Parathyroid adenoma (tissue), 2 donors: Measurements from ENCODE around the gene ZXDB.
"Not testable (repeated sequence)": the region's sequence is repeated elsewhere in the genome, so short reads cannot be mapped to it uniquely, and the experiment has no call there.

Source experiments
- H2AFZ ChIP-seq: fragments of 300-600 bp; sonication (generic); one replicate; pipeline ENCODE4 v1.7.0; 2017; ENCODE audit warnings: antibody characterized with exemption, mild to moderate bottlenecking
- H3K27ac ChIP-seq: fragments of 300-600 bp; sonication (generic); one replicate; pipeline ENCODE4 v1.7.0; 2017
- H3K27me3 ChIP-seq: fragments of 300-600 bp; sonication (generic); one replicate; pipeline ENCODE4 v1.7.0; 2017; ENCODE audit warnings: low read length; ENCODE audit not compliant: control insufficient read depth, insufficient read depth
- H3K36me3 ChIP-seq: fragments of 300-600 bp; sonication (generic); one replicate; pipeline ENCODE4 v1.7.0; 2017; ENCODE audit warnings: low read length; ENCODE audit not compliant: control insufficient read depth, insufficient read depth
- H3K4me1 ChIP-seq: fragments of 300-600 bp; sonication (generic); one replicate; pipeline ENCODE4 v1.7.0; 2017; ENCODE audit warnings: control low read depth
- H3K4me2 ChIP-seq: fragments of 300-600 bp; sonication (generic); one replicate; pipeline ENCODE4 v1.7.0; 2017; ENCODE audit warnings: low read length
- H3K4me3 ChIP-seq: fragments of 300-600 bp; sonication (generic); one replicate; pipeline ENCODE4 v1.7.0; 2017; ENCODE audit warnings: low read depth, low read length
- H3K79me2 ChIP-seq: fragments of 300-600 bp; sonication (generic); one replicate; pipeline ENCODE4 v1.7.0; 2017; ENCODE audit warnings: control low read depth
- H3K9ac ChIP-seq: fragments of 300-600 bp; sonication (generic); one replicate; pipeline ENCODE4 v1.7.0; 2017; ENCODE audit warnings: mild to moderate bottlenecking
- H3K9me3 ChIP-seq: fragments of 300-600 bp; sonication (generic); one replicate; pipeline ENCODE4 v1.7.0; 2017; ENCODE audit warnings: low read length; ENCODE audit not compliant: control insufficient read depth
- TF ChIP-seq, protein P1 (sequence below): fragments of 300-600 bp; sonication (generic); IDR thresholded peaks from one replicate; pipeline ENCODE4 v1.7.0; 2017; ENCODE audit warnings: antibody characterized with exemption, mild to moderate bottlenecking
- donor health status: primary hyperparathyroidism.

Gene ZXDB

DNA sequence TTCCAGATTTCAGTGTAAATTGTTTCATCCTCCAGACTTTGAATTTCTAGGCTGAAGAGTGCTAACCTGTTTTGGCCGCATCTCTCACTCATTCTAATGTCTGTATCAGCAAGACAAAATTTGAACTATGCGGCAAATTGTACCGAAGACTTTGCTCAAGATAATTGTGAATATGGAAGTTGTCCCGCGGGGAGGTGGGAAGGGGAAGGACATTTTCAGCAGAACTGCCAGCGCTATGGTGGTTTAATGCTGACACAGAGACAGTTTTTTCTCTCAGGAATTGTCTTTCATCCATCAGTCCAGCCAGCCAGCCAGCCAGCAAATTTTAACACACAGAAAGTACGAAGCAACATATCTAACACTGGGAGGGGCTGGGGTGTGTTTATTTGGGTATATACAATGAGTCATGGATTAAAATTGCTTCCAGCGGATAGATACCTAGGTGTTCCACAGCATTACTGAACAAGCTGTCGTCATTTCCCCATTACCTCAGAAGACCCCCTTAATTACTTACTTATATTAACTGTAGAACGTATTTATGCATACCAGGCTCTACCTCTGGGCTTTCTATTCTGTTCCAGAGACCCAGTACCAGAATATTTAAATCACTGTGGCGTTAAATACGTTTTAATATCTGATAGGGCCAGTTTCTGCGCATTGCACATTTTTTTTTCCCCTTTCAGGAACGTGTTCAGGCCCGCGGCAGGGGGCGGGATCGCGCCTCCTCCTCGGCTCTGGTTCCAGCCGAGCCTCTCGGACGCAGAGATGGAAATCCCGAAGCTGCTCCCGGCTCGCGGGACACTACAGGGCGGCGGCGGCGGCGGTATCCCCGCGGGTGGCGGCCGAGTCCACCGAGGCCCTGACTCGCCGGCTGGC lies at the start of gene ZXDB:
Gene ZXDB, plus strand, starts transcription at position 728 of the 876 bp plus-strand sequence. Its CDS starts 38 bp downstream, at position 766.
- peak within 1 kb of the TSS; percentile 86 for H2AFZ ChIP-seq
- peak within 1 kb of the TSS; percentile 68 for H3K4me2 ChIP-seq
- peak within 1 kb of the TSS; percentile 87 for H3K9ac ChIP-seq
- H3K27me3 ChIP-seq, H3K79me2 ChIP-seq, H3K9me3 ChIP-seq, H3K4me1 ChIP-seq, H3K36me3 ChIP-seq: not testable (repeated sequence)
- peak within 1 kb of the TSS; percentile 95 for H3K27ac ChIP-seq
- peak within 1 kb of the TSS; percentile 55 for H3K4me3 ChIP-seq

DNA sequence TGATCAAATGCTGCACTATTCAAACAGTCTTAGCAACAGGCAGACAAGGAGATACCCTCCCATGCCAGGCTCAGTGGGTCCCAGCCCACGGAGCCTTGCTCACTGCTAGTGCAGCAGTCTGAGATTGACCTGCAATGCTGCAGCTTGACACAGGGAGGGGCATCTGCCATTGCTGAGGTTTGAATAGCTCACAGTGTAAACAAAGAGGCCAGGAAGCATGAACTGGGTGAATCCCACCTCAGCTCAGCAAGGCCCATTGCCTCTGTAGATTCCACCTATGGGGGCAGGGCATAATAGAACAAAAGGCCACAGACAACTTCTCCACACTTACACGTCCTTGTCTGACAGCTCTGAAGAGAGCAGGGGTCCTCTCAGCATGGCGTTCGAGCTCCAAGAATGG lies 26.6 kb upstream of the ZXDB start:
- Histone ChIP-seq H3K9ac (no peak overlapping the region), H3K36me3 (no peaks in the 10 kb centered on the region), H3K4me3 (no peak overlapping the region), H3K27me3 (no peaks in the 10 kb centered on the region), H2AFZ (no peak overlapping the region), H3K9me3 (no peaks in the 10 kb centered on the region), H3K27ac (no peak overlapping the region), H3K4me2 (no peak overlapping the region), H3K4me1 (no peaks in the 10 kb centered on the region), H3K79me2 (no peaks in the 10 kb centered on the region)
- TF ChIP-seq, protein P1, sequence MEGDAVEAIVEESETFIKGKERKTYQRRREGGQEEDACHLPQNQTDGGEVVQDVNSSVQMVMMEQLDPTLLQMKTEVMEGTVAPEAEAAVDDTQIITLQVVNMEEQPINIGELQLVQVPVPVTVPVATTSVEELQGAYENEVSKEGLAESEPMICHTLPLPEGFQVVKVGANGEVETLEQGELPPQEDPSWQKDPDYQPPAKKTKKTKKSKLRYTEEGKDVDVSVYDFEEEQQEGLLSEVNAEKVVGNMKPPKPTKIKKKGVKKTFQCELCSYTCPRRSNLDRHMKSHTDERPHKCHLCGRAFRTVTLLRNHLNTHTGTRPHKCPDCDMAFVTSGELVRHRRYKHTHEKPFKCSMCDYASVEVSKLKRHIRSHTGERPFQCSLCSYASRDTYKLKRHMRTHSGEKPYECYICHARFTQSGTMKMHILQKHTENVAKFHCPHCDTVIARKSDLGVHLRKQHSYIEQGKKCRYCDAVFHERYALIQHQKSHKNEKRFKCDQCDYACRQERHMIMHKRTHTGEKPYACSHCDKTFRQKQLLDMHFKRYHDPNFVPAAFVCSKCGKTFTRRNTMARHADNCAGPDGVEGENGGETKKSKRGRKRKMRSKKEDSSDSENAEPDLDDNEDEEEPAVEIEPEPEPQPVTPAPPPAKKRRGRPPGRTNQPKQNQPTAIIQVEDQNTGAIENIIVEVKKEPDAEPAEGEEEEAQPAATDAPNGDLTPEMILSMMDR = no peak

DNA sequence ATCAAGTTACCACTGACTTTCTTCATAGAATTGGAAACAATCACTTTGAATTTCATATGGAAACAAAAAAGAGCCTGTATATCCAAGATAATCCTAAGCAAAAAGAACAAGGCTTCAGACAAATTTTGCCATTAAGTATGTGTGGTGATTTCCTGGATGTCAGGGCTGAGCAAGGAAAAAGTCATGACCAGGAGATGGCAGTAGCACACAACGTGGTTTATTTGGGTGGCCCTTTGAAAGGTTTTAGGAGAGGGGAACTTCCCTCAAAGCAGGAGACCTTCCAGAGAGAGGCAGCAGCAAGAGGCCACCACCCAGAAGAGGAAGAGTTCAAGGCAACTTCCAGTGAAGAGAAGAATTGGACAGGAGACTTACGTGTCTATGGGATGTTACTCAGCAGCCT lies 18.1 kb upstream of the ZXDB start:
- Histone ChIP-seq H3K36me3 (no peaks in the 10 kb centered on the region), H3K4me3 (no peak overlapping the region), H3K27ac (no peak overlapping the region), H3K79me2 (no peaks in the 10 kb centered on the region), H3K9ac (no peak overlapping the region), H3K4me1 (no peaks in the 10 kb centered on the region), H3K27me3 (no peaks in the 10 kb centered on the region), H2AFZ (no peak overlapping the region), H3K4me2 (no peak overlapping the region), H3K9me3 (no peaks in the 10 kb centered on the region)
- TF ChIP-seq, protein P1 = peak; percentile 25

DNA sequence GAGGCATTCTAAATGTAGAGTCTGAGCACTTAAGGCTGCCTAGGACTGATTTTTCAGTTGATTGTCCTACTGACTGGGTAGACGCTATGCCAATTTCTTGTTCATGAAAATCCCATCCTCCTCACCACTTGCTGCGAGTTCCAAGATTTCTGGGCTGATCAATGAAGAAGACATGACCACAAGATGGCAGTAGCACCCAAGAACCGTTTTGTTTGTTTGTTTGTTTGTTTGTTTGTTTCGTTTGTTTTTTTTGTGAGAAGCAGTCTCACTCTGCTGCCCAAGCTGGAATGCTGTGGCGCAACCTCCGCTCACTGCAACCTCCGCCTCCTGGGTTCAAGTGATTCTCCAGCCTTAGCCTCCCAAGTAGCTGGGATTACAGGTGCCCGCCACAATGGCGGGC lies 8.9 kb upstream of the ZXDB start:
- not testable (repeated sequence) for H3K36me3 ChIP-seq, H3K27me3 ChIP-seq, H2AFZ ChIP-seq, H3K4me3 ChIP-seq, H3K9me3 ChIP-seq, H3K27ac ChIP-seq, H3K4me2 ChIP-seq, H3K4me1 ChIP-seq, H3K79me2 ChIP-seq, H3K9ac ChIP-seq
- TF ChIP-seq, protein P1 = peak; percentile 15

DNA sequence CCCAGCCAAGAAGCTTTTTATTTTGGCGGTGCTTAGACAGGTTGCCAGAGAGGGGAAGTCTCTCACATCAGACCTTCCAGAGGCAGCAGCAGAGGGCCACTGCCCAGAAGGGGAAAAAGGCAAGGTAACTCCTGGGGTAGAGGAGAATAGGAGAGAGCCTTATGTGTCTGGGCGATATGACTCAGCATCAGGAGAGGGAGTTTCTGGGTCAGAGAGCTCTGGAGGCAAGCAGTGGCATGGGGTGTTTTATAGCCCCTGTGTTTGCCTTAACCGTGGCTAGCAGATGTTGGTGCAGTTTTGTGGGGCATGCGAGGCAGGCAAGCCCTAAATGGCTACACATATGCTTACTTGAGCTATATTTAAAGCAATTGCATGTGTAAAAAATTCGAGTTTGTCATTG lies 8.3 kb upstream of the ZXDB start:
- Histone ChIP-seq H3K36me3 (no peaks in the 10 kb centered on the region), H3K79me2 (no peaks in the 10 kb centered on the region), H3K4me2 (no peak overlapping the region), H3K27me3 (no peaks in the 10 kb centered on the region), H3K4me3 (no peak overlapping the region), H3K9me3 (no peaks in the 10 kb centered on the region), H3K9ac (no peak overlapping the region), H3K27ac (no peak overlapping the region), H2AFZ (no peak overlapping the region), H3K4me1 (no peaks in the 10 kb centered on the region)
- TF ChIP-seq, protein P1 = no peak
